Measurements from ENCODE around the gene PKD2.
"Not testable (repeated sequence)": the region's sequence is repeated elsewhere in the genome, so short reads cannot be mapped to it uniquely, and the experiment has no call there.

The PKD2 gene

GRCh38 chr4:87989765-87990164 lies 17.7 kb upstream of the PKD2 start:
- no peak for DNase-seq

DNA sequence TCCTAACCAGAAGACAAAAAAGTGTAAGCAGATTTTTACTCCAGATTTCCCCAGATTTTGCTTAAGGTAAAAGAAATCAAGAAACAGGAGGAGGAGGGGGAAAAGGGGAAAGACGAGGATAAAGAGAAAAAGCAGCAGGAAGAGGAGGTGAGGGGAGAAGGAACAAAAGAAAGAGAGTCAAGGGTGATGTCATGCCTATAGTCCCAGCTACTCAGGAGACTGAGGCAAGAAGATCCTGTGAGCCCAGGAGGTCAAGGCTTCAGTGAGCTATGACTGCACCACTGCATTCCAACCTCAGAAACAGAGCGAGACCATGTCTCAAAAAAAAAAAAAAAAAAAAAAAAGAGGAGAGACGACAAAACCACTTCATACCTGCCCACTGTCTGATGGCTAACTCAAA lies 12.0 kb upstream of the PKD2 start:
- DNase-seq = no peak

GRCh38 chr4:87999191-87999691 lies 8.2 kb upstream of the PKD2 start:
- DNase-seq = not testable (repeated sequence)

DNA sequence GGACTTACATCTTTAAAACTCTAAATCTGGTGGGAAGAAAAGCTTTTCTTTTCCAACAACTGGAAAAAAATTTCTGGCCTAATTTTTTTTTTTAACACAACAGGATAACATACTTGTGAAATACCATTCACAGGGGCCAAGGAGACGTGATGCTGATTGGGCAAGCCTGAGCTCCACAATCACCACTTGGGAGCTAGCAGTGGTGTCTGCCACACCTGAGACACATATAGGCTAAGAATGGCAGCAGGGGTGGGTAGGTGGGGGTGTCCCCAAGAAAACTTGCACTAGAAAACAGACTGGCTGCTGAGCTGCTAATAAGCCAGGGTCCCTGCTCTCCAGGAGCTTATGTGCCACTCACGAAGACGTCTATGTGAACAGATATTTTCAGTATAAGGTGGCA lies 5.6 kb upstream of the PKD2 start:
- no peak for DNase-seq

GRCh38 chr4:88002786-88003185 lies 4.6 kb upstream of the PKD2 start:
- no peak for DNase-seq

GRCh38 chr4:88003261-88003660 lies 4.2 kb upstream of the PKD2 start:
- no peak for DNase-seq

DNA sequence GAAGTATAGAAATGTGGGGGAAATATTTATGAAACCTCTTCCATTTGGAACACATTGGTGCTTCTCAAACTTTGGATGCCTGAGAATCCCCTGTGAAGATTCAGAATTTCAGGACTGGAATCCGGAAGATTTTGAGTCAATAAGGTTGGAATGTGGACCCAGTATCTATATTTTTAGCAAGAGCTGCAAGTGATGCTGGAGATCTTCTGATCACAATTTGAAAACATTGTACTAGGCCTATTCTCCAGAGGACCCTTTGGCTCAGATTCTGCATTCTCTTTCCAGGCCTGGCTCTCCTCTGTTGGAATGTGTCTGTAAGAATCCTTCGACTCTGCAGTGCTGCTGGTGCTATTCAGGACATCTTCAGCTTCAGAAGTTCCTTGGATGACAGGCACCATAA lies 2.4 kb upstream of the PKD2 start:
- DNase-seq = no peak

GRCh38 chr4:88005946-88006345 lies 1.5 kb upstream of the PKD2 start:
- no peak for DNase-seq

GRCh38 chr4:88006956-88007303 lies 505 bp upstream of the PKD2 start:
- no peak for DNase-seq

GRCh38 chr4:88008122-88008742 lies 797 bp downstream of the PKD2 start:
- peak in 1 of 2 donors; percentile 9 for DNase-seq

DNA sequence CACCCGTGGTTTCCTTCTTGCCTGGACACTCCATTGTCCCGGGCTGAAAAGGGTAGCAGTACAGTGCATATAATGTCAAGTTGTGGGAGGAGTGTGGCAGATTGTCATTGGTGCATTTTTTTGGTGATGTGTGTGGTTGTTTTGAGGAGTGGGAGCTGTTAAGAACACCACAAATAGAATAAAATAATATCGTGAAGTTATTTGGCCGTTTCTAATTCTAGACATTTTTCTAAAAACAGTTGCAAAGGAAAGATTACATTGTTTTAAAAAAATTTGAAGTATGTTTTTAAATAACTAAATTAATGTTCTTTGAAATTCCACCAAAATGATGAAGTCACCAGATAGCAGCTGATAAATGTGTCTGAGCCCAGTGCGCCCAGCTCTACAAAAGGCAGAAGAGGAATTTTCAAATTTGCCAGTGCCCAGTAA lies 1.3 kb downstream of the PKD2 start:
- no peak for DNase-seq

GRCh38 chr4:88009871-88010270 lies 2.4 kb downstream of the PKD2 start:
- DNase-seq = no peak

DNA sequence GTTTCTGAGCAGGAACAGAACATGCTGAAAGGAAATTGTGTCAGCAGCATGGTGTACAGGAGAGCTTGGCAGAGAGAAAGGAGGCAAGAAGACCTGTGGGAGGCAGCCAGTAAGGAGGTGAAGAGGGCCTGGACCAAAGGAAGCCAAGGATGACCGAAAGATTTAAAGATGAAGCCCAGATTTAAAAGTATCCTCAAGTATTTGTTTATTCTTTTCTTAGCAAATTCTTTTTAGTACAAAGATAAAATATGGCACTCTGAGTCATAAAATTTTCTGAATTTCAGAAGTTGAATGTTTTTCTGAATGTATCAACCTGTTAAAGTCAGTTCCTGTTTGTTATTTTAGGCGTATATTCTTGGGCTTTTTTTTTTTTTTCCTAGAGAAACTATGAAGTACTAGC lies 3.5 kb downstream of the PKD2 start:
- DNase-seq = no peak

DNA sequence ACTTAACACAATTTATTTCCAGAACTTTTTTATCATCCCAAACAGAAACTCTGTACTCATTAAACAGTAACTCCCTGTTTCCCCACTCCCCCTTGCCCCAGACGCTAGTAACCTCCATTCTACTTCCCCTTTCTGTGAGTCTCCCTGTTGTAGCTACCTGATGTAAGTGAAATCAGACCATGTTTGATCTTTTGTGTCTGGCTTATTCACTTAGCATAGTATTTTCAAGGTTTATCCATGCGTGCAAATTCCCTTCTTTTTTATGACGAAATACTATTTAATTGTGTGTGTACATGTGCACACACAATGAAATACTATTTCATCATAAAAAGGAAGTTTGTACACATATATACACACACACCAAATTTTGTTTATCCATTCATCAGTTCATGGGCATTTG lies 5.2 kb downstream of the PKD2 start:
- peak in 1 of 2 donors; percentile 4 for DNase-seq

DNA sequence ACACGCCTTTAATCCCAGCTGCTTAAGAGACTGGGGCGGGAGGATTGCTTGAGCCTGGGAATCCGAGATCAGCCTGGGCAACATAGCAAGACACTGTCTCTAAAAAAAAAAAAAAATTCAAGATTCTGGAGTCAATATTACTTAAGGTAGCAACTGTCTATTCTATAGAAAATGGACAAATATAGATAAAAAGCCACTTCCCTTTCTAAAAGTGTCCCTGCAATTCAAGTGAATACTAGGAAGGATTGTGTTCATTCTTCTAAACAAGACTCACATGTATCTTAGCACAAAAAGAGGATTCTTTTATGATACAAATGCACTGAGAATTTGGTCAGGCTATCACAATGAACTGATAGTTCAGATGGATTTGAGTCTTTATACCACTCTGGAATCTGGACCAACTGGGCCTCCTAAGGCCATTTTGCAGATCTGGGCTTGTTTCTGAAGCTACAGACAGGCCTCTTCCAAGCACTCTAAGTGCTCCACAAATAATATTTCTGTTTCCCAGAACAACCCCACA lies 7.0 kb downstream of the PKD2 start:
- no peak for DNase-seq

DNA sequence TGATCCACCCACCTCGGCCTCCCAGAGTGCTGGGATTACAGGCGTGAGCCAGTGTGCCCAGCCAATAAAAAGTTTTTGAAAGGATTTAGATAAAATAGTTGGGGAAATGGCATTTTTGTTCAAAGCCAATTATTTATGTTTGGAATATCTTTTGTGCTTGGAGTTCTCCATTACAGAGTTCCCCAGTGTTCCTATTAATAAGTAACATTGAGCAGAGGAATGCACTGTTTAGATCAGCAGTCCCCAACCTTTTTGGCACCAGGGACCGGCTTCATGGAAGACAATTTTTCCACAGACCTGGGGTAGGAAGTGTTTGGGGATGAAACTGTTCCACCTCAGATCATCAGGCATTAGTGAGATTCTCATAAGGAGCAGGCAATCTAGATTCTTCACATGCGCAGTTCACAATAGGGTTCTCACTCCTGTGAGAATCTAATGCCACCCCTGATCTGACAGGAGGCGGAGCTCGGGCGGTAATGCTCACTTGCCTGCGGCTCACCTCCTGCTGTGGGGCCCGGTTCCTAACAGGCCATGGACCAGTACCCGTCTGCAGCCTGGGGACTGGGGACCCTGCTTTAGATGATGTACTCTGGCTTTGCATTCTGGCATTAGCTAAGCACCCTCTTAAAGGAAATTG lies 8.3 kb downstream of the PKD2 start:
- DNase-seq = no peak

DNA sequence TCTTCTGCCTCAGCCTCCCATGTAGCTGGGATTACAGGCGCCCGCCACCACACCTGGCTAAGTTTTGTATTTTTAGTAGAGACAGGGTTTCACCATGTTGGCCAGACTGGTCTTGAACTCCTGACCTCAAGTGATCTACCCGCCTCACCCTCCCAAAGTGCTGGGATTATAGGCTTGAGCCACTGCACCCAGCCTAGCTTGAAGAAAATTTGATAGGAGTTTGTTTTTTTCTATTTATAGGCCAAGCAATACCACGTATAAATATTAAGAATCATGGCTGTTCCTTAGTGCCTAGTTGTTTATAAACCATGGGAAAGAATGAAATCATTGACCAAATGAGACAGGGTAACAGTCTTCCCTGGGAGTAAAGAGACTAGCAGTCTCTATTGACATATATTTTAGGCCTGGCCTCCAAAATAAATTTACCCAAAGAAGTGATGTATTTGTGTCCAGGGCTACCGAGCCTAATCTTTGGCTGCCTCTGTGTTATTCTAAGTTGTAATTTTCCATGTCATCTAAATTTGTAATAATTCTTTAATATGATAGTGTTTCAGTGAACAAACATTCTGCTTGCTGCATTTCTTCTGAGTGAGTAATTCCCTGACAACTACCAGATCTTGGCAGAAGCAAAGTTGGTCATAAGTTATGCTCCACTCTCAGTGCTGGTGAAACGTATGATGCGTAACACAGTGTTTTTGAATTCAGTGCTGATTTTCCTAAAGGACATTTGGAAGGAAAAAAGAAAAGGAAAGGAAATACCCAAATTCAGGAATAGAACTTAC lies 10.3 kb downstream of the PKD2 start:
- no peak for DNase-seq

- DNase-seq = no peak
Observed at GRCh38 chr4:88018466-88018865, 11.0 kb downstream of the PKD2 start.

GRCh38 chr4:88021824-88022223 lies 14.4 kb downstream of the PKD2 start:
- no peak for DNase-seq

- no peak for DNase-seq
Observed at GRCh38 chr4:88022289-88022688, 14.9 kb downstream of the PKD2 start.

- not testable (repeated sequence) for DNase-seq
Observed at GRCh38 chr4:88025868-88026661, 18.6 kb downstream of the PKD2 start.

- DNase-seq = no peak
Observed at GRCh38 chr4:88027611-88028608, 20.5 kb downstream of the PKD2 start.
